K562 (cell line): ENCODE results near the gene BST1. TPM values are rescaled to one million over a fixed set of nuclear protein-coding genes. Genes with fewer than 3 reads are reported as not detected.

Experiments used
- ATAC-seq: fragments of 200-7000 bp; cut with Tn5 transposase; 3 replicates; pipeline ENCODE4 v1.9.1; 2020; ENCODE audit warnings: moderate library complexity
- BruUV-seq: library from RNA; stranded (reverse); fragments of 400-500 nt; replicated peaks from 2 replicates; lab custom pipeline; 2021; lab: Mats Ljungman, UMichigan
- CTCF ChIA-PET: fragments of 300-600 bp; formaldehyde crosslinking; extraction: SDS; loops from one replicate; lab custom pipeline; 2021; ENCODE audit warnings: low intra/inter-chr PET ratio; lab: Yijun Ruan, JAX
- POLR2A ChIA-PET: fragments of 300-600, 350-650 bp; sonication (Branson Sonifier 250); formaldehyde crosslinking; extraction: SDS; loops from one replicate; lab custom pipeline; 2021; ENCODE audit warnings: antibody characterized with exemption, inconsistent platforms; lab: Yijun Ruan, JAX
- DNase-seq, 4 experiments: peaks; one replicate each; pipeline versions ENCODE4 v3.0.0 to v3.0.0-alpha.2; 2011 to 2018; ENCODE audit warnings: low spot score in 3 of 4, mixed read lengths in 3 of 4; ENCODE audit errors: extremely low read depth in 1 of 4
- FAIRE-seq: peaks from 2 replicates; lab custom pipeline; 2011; peaks lifted over from hg19 to GRCh38; lab: Jason Lieb, UNC
- H2AFZ ChIP-seq: 2 replicates; pipeline ENCODE4 v1.6.0; 2011; ENCODE audit warnings: low read depth, low read length, control low read depth, inconsistent platforms
- H3K27ac ChIP-seq: fragments of 200-600 bp; 3 replicates; pipeline ENCODE4 v1.8.0; 2011; ENCODE audit warnings: low read depth, mild to moderate bottlenecking, control low read depth, inconsistent platforms, low read length, moderate library complexity, mixed read lengths; ENCODE audit errors: extremely low read depth
- H3K27me3 ChIP-seq, 2 experiments: fragments of 300-600 bp in 1 of 2; 2 replicates in 1 of 2; 3 replicates in 1 of 2; pipeline versions ENCODE4 v1.6.0 to v1.8.0; 2011; ENCODE audit warnings: inconsistent platforms in 2 of 2, low read length in 2 of 2, mild to moderate bottlenecking in 1 of 2, mixed read lengths in 1 of 2, moderate library complexity in 1 of 2; ENCODE audit not compliant: control insufficient read depth in 2 of 2, insufficient read depth in 2 of 2
- H3K36me3 ChIP-seq: fragments of 300-600 bp; 3 replicates; pipeline ENCODE4 v1.8.0; 2011; ENCODE audit warnings: mild to moderate bottlenecking, low read length, inconsistent platforms; ENCODE audit not compliant: control insufficient read depth, insufficient read depth
- H3K4me1 ChIP-seq, 2 experiments: fragments of 200-600 bp in 1 of 2; replicated peaks in 1 of 2; 2 replicates in 1 of 2; 3 replicates in 1 of 2; pipeline versions ENCODE4 v1.5.1 to v1.8.0; 2011; ENCODE audit warnings: inconsistent platforms in 2 of 2, low read length in 2 of 2, mild to moderate bottlenecking in 1 of 2, mixed read lengths in 1 of 2, moderate library complexity in 1 of 2; ENCODE audit not compliant: control insufficient read depth in 2 of 2, insufficient read depth in 2 of 2
- H3K4me2 ChIP-seq: 2 replicates; pipeline ENCODE4 v1.6.1; 2011; ENCODE audit warnings: low read length, control low read depth, inconsistent platforms, mixed read lengths; ENCODE audit not compliant: insufficient read depth
- H3K4me3 ChIP-seq: fragments of 200-600 bp; sonication (generic), shearing (Covaris generic); 2 replicates; pipeline ENCODE4 v1.5.1; 2016; ENCODE audit warnings: control low read depth, inconsistent platforms
- H3K79me2 ChIP-seq: fragments of 200-600 bp; 3 replicates; pipeline ENCODE4 v1.8.0; 2011; ENCODE audit warnings: low read length, inconsistent platforms; ENCODE audit not compliant: control insufficient read depth, insufficient read depth
- H3K9ac ChIP-seq, 2 experiments: 2 replicates each; pipeline versions ENCODE4 v1.6.0 to v1.6.1; 2011; ENCODE audit warnings: low read depth in 2 of 2, low read length in 2 of 2, control low read depth in 1 of 2, inconsistent platforms in 1 of 2, mild to moderate bottlenecking in 1 of 2, mixed read lengths in 1 of 2; ENCODE audit not compliant: insufficient read depth in 1 of 2
- H3K9me1 ChIP-seq: one replicate; pipeline ENCODE4 v1.6.0; 2011; ENCODE audit warnings: inconsistent platforms, mild to moderate bottlenecking, low read length, moderate library complexity; ENCODE audit not compliant: control insufficient read depth, insufficient read depth
- H3K9me3 ChIP-seq: replicated peaks from 2 replicates; pipeline ENCODE4 v1.5.1; 2011; ENCODE audit warnings: low read depth, low read length, inconsistent platforms; ENCODE audit not compliant: control insufficient read depth, insufficient read depth
- H4K20me1 ChIP-seq: replicated peaks from 2 replicates; pipeline ENCODE4 v1.6.1; 2011; ENCODE audit warnings: low read length, inconsistent platforms, mixed read lengths; ENCODE audit not compliant: control insufficient read depth, insufficient read depth
- CC2D1A ChIP-seq: fragments of 450-650 bp; IDR thresholded peaks from 2 replicates; pipeline ENCODE4 v1.6.1; 2017; ENCODE audit warnings: mild to moderate bottlenecking
- CHD1 ChIP-seq: fragments of 200-600 bp; sonication (generic); IDR thresholded peaks from one replicate; pipeline ENCODE4 v1.6.1; 2012; ENCODE audit warnings: mild to moderate bottlenecking, moderate library complexity, low read length, inconsistent platforms
- CXXC5 ChIP-seq: fragments of 250-450 bp; sonication (Bioruptor Pico); IDR thresholded peaks from 2 replicates; pipeline ENCODE4 v1.8.0; 2022; ENCODE audit warnings: inconsistent platforms, mild to moderate bottlenecking, moderate library complexity
- GATAD2B ChIP-seq: fragments of 450-650 bp; IDR thresholded peaks from 2 replicates; pipeline ENCODE4 v1.6.1; 2017; ENCODE audit warnings: mild to moderate bottlenecking, borderline replicate concordance
- KDM5B ChIP-seq: fragments of 200-600 bp; sonication (generic); IDR thresholded peaks from 2 replicates; pipeline ENCODE4 v1.6.1; 2012; ENCODE audit warnings: low read depth, mild to moderate bottlenecking, moderate library complexity, low read length, control low read depth, inconsistent platforms; ENCODE audit not compliant: insufficient replicate concordance
- NCOA6 ChIP-seq: fragments of 450-650 bp; IDR thresholded peaks from 2 replicates; pipeline ENCODE4 v1.6.1; 2017; ENCODE audit warnings: mild to moderate bottlenecking
- NR2C1 ChIP-seq, 2 experiments: fragments of 450-650 bp; IDR thresholded peaks; 2 replicates each; pipeline ENCODE4 v1.6.1; 2017; ENCODE audit warnings: mild to moderate bottlenecking in 2 of 2, antibody characterized with exemption in 1 of 2, inconsistent platforms in 1 of 2, missing compliant biosample characterization in 1 of 2, missing genetic modification characterization in 1 of 2
- RBBP5 ChIP-seq: fragments of 200-600 bp; sonication (generic); IDR thresholded peaks from 2 replicates; pipeline ENCODE4 v1.6.1; 2012; ENCODE audit warnings: borderline replicate concordance, mild to moderate bottlenecking, low read length, control low read depth, inconsistent platforms; ENCODE audit not compliant: insufficient read depth, poor library complexity, severe bottlenecking
- RBM22 ChIP-seq: fragments of 200-400 bp; formaldehyde crosslinking; IDR thresholded peaks from 2 replicates; pipeline ENCODE4 v1.6.1; 2018; ENCODE audit warnings: low read length, low read depth; ENCODE audit not compliant: poor library complexity, severe bottlenecking
- RREB1 ChIP-seq: fragments of 250-450 bp; sonication (Bioruptor Pico); IDR thresholded peaks from 2 replicates; pipeline ENCODE4 v1.4.0; 2020
- SMAD2 ChIP-seq: fragments of 150-350 bp; IDR thresholded peaks from 2 replicates; pipeline ENCODE4 v1.6.1; 2014; ENCODE audit warnings: low read depth, mild to moderate bottlenecking, low read length
- TEAD1 ChIP-seq, 2 experiments: fragments of 450-650 bp in 1 of 2; sonication (generic) in 1 of 2; formaldehyde crosslinking; IDR thresholded peaks; 2 replicates each; pipeline versions ENCODE4 v1.4.0 to v1.8.0; 2020 to 2022; ENCODE audit warnings: mild to moderate bottlenecking in 2 of 2, missing genetic modification reagents in 1 of 2
- ZNF174 ChIP-seq: fragments of 250-450 bp; sonication (Bioruptor Pico); IDR thresholded peaks from 2 replicates; pipeline ENCODE4 v1.4.0; 2020; ENCODE audit warnings: mild to moderate bottlenecking
- WGBS: fragments of 100-300 bp; shearing (Covaris generic); methylation state at CpG from one replicate; pipeline ENCODE4 v1.1.6; 2016; ENCODE audit warnings: low coverage, mixed read lengths; ENCODE audit not compliant: insufficient coverage; ENCODE audit errors: missing lambda C conversion rate; 5-methylcytosine and 5-hydroxymethylcytosine counted together
- in situ Hi-C: fragments of 300-500 bp; cut with MboI; formaldehyde crosslinking; loops from 4 replicates; pipeline ENCODE4 v1.15.0; 2018; ENCODE audit warnings: inconsistent platforms, mixed read lengths
- intact Hi-C: fragments of 100-400 bp; cut with micrococcal nuclease; formaldehyde crosslinking; loops from 2 replicates; pipeline ENCODE4 v1.14.2; 2022
- polyA plus RNA-seq, 8 experiments: library from polyadenylated mRNA; depleted of rRNA in 4 of 8; stranded (reverse) in 5 of 8; unstranded in 3 of 8; fragments of >200 nt; fragmentation: Nextera tagmentation in 2 of 8; fragmentation: Illumina TruSeq in 1 of 8; extraction: Ambion mirVana in 2 of 8; extraction: Trizol in 1 of 8; gene quantifications; 2 replicates each; pipeline versions ENCODE4 v1.2.1 to v1.2.3, GENCODE V29; 2011 to 2014; ENCODE audit warnings: inconsistent platforms in 1 of 8, missing spikeins in 1 of 8
- total RNA-seq, 7 experiments: library from RNA; depleted of rRNA in 6 of 7; stranded (reverse); fragments of >200 nt in 6 of 7; fragmentation: Illumina TruSeq in 2 of 7; extraction: Trizol in 2 of 7; gene quantifications; 2 replicates each; pipeline versions ENCODE4 v1.2.1 to v1.2.3, GENCODE V29; 2011 to 2021; ENCODE audit warnings: low replicate concordance in 1 of 7

BST1 gene
- total and polyA plus RNA-seq, 9 of the 15 experiments (the other 6 are each of a cell fraction or from before 2014, with no cell fraction given) = 0.04 to 0.38 (median 0.07) TPM; not detected in 6

- Histone ChIP-seq H2AFZ (no peak overlapping the region), H3K9me1 (no peaks in the 10 kb centered on the region), H3K9ac (no peak overlapping the region), H3K4me2 (no peak overlapping the region), H3K27ac (no peak overlapping the region), H3K79me2 (no peaks in the 10 kb centered on the region), H3K27me3 (peaks cover 0 to 10% of the 10 kb centered on the region in 2 experiments; a peak in 1 of 5 replicates), H3K4me1 (no peaks in the 10 kb centered on the region), H3K4me3 (no peak overlapping the region), H3K36me3 (no peaks in the 10 kb centered on the region), H4K20me1 (no peaks in the 10 kb centered on the region), H3K9me3 (no peaks in the 10 kb centered on the region)
- no peak for TF ChIP-seq SMAD2
- TF ChIP-seq TEAD1 (CRISPR knock-in tag; IDR thresholded peaks at IDR 0.05) = no peak
- TF ChIP-seq RBBP5 = no peak
- TF ChIP-seq KDM5B = no peak
- TF ChIP-seq CC2D1A = no peak
- no peak for TF ChIP-seq RBM22
- TF ChIP-seq GATAD2B = no peak
- TF ChIP-seq CHD1 = no peak
- no peak for TF ChIP-seq CXXC5
- TF ChIP-seq NR2C1 (IDR thresholded peaks at IDR 0.05) = no peak
- no peak for TF ChIP-seq NR2C1 (tag; IDR thresholded peaks at IDR 0.05)
- no peak for TF ChIP-seq NCOA6
- TF ChIP-seq RREB1 = no peak
- no peak for TF ChIP-seq ZNF174 (CRISPR knock-in tag)
- FAIRE-seq = no peak
- 0% methylated on average over 6 of the region's 6 CpGs for WGBS
- no peak for DNase-seq
- intact Hi-C loops (no loop called here), in situ Hi-C loops (no loop called here)
- CTCF ChIA-PET = no interaction called here
- no peak for ATAC-seq
- BruUV-seq = no TSS peak
- POLR2A ChIA-PET = no interaction called here
Measured at GRCh38 chr4:15753081-15753480, 50.2 kb downstream of the BST1 start.
